DMS 273 (cell line): ENCODE measurements around the gene KIF1B.

Source experiments
- DNase-seq: peaks from one replicate; lab custom pipeline; 2025; ENCODE audit not compliant: unreplicated experiment; lab: John Stamatoyannopoulos, UW

Gene KIF1B

DNA sequence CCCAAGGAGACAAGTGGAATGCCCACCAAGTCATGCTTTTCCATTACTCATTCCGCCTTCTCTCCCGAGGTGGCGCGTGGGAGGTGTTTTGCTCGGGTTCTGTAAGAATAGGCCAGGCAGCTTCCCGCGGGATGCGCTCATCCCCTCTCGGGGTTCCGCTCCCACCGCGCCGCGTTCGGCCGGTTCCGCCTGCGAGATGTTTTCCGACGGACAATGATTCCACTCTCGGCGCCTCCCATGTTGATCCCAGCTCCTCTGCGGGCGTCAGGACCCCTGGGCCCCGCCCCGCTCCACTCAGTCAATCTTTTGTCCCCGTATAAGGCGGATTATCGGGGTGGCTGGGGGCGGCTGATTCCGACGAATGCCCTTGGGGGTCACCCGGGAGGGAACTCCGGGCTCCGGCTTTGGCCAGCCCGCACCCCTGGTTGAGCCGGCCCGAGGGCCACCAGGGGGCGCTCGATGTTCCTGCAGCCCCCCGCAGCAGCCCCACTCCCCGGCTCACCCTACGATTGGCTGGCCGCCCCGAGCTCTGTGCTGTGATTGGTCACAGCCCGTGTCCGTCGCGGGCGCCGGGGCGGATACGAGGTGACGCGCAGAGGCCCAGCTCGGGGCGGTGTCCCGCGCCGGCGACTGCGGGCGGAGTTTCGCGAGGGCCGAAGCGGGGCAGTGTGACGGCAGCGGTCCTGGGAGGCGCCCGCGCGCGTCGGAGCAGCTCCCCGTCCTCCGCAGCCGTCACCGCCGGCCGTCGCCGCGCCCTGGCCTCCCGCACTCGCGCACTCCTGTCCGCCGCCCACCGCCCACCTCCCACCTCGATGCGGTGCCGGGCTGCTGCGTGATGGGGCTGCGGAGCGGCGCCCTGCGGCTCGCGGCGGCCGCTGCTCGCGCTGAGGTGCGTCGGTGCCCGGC lies at the start of gene KIF1B:
KIF1B (plus strand) TSS at position 666 of the 906 bp plus-strand sequence. CDS start 21,759 bp downstream, outside the sequence.
- peak; percentile 99 for DNase-seq

DNA sequence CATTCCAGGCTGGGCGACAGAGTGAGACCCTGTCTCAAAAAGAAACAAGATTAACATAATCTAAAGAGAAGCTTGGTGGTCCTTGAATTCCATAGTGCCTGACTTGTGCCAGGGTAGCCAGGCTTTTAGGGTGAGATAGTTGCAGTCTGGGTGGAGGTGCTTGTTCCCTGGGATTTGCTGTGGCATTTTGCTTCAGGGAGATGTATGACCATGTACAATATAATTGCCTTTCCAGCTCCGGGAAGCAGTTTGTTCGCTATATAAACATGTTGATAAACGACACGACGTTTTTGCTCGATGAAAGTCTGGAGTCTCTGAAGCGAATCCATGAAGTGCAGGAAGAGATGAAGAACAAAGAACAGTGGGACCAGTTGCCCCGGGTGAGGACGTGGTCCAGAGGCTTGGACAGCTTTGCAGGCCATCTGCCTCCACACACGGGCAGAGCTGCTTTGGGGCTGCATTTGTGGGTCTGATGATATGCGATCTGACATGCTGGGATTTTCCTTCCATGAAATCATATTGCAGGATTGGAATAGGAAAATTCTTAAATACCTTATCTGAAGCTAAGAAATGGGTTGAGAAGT lies 49.4 kb upstream of the KIF1B start:
- peak; percentile 44 for DNase-seq

GRCh38 chr1:10161541-10162290 lies 48.7 kb upstream of the KIF1B start:
- DNase-seq = no peak

GRCh38 chr1:10168912-10169514 lies 41.4 kb upstream of the KIF1B start:
- no peak for DNase-seq

- DNase-seq = no peak
These were observed 40.2 kb upstream of the KIF1B start for GRCh38 chr1:10170239-10170574.

GRCh38 chr1:10171105-10171767 lies 39.1 kb upstream of the KIF1B start:
- no peak for DNase-seq

GRCh38 chr1:10171995-10172669 lies 38.2 kb upstream of the KIF1B start:
- no peak for DNase-seq

DNA sequence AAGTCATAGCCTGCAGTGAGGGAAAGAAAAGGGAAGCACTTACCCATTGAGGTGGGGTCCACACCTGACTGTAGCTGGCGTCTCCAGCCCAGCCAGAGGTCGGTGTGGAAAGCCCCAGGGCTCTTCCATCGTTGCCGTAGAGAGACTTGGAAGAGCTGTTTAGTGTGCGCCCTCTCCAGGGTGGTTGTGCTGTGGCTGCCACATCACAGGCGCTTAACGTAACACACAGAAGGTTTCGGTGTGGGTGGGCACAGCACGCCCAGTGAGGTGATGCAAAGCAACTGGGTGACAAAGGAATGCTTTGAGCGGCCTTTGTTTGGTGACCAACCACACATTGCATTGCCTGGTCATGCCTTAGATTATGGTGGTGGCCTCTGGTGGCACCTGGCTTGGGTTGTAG lies 36.8 kb upstream of the KIF1B start:
- DNase-seq = no peak

- DNase-seq = no peak
These were observed 32.5 kb upstream of the KIF1B start for GRCh38 chr1:10177876-10178275.

DNA sequence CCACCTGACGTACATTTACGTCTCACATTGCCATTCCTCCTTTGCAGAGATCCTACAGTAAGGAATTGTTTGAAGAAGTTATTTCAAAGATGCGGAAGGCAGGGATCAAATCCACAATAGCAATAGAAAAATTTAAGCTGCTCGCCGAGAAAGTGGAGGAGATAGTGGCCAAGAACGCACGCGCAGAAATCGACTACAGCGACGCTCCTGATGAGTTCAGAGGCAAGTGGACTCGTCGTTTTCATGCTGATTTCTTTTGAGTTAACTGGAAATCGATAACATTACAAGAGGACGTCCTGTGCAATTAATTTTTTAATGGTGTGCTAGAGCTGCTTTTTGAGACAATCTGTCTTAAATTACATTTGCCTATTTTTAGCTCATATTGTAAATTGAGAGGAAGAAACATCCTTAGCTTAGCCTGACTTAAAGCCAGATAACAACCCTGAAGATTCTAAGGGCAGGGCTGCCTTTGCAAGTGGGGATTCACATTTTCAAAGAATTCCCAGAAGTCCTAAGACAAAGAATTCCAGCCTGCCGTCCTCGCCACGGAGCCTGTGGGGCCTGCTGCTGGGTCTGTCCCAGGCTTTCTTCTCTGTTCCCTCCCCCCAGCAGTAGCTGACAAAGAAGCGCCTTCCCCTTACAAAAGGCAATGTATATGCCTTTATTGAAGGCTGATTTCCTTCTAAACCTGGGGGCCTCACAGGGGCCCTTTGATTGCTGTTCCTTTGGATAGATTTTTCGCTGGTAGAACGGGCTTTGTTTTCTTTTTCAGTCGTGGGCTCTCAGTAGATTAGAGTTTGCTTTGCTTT lies 31.6 kb upstream of the KIF1B start:
- no peak for DNase-seq

DNA sequence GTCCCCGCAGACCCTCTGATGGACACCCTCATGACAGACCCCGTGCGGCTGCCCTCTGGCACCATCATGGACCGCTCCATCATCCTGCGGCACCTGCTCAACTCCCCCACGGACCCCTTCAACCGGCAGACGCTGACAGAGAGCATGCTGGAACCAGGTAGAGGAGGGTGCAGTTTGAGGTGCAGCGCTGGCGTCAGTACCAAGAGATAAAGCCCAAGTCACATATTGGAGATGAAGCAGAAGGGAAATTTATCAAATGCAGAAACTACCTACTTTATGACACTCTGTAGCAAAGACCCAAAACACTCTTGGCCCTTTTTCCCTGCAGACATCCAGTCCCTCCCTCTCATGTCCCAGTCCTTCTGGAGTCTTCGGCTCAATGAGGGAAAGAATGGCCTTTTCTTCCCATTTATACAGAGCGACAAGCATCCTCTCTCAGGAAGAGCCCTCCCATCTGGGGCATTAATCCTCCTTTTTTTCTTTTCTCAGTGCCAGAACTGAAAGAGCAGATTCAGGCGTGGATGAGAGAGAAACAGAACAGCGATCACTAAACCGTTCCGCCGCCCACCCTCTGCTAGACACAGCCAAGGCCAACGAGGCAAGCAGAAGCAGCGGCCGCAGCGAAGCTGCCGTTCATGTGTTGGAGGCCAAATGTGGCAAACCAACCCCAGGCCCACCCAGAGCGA lies 30.8 kb upstream of the KIF1B start:
- DNase-seq = no peak

- DNase-seq = no peak
These were observed 29.2 kb upstream of the KIF1B start for GRCh38 chr1:10181154-10181553.

GRCh38 chr1:10185759-10186158 lies 24.6 kb upstream of the KIF1B start:
- DNase-seq = no peak

DNA sequence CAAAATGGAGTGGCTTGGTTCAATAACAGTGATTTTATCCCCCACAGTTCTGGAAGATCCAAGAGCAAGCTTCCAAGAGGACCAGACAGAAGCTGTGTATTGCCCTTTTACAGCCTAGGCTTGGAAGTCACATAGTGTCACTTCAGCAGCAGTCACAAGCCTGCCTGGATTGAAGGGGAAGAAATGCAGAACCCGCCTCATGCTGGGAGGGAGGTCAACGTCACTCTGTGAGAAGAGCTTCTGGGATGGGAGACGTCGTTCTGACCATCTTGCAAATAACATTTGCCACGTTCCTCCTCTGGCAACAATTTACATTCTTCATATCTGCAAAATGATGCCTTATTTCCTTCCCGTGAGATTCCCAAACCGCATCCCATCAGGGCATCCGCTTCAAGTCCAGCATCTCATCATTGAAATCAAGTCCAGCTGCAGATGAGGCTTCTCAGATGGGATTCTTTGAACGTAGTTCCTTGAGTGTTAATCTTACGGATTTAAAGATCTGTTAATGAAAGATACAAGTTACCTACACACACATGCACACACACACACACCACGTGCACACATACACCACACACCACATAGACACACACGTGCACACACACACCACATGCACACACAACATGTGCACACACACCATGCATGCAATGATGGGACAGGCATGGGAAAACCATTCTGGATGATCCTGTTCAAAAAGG lies 23.9 kb upstream of the KIF1B start:
- no peak for DNase-seq

DNA sequence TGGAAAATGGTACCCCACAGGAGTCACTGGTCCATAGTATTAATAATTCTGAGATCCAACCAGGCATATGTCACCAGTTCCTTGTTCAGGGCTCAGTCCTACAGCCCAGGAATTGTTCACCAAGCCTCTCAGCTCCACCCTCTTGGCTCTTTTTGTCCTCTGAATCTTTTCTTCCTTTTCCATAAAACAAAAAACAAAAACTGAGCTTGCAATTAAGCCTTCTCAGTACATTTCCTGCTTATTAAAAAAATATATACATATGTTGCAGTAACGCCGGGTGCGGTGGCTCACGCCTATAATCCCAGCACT lies 23.4 kb upstream of the KIF1B start:
- no peak for DNase-seq

GRCh38 chr1:10188133-10188650 lies 22.2 kb upstream of the KIF1B start:
- no peak for DNase-seq

DNA sequence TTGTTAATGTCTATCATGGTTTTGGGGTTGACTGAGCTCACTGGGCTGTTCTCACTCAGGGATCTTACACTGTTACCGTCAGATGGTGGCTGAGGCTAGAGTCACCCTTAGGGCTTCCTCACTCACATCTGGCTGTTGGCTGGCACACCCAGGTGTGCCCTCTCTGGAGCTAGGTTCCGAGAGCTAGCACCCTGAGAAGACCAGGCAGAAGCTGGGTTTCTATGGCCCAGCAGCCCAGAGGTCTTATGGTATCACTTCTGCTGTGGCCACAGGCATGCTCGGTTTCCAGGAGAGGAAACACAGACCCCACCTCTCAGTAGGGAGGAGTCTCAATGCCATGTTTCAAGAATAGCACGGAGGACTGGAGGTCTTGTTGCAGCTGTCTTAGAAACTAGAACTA lies 20.7 kb upstream of the KIF1B start:
- DNase-seq = no peak

DNA sequence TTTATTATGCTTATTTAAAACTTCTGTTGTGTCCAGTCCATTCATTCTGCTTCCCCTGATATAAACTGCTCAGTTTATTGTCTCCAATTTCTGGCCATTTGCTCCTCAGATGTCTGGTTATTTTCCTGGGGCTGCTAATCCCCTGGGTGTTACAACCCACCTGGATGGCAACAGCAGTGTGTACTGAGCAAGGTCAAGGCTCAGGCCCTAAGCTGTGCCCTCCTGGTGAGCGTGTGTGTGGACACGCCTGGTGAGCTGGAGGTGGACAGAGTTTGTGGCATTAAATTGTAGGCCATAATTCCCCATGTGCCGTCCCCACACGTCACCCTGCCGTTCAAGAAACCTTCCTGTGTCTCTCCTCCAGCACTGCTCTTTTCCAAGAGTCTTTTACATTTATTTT lies 18.1 kb upstream of the KIF1B start:
- DNase-seq = no peak
